ENCODE measurements around the gene TRUB2.

TRUB2 gene, protein sequence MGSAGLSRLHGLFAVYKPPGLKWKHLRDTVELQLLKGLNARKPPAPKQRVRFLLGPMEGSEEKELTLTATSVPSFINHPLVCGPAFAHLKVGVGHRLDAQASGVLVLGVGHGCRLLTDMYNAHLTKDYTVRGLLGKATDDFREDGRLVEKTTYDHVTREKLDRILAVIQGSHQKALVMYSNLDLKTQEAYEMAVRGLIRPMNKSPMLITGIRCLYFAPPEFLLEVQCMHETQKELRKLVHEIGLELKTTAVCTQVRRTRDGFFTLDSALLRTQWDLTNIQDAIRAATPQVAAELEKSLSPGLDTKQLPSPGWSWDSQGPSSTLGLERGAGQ
- 17.6 to 42.7 reads per million in 2 donors for total RNA-seq

DNA sequence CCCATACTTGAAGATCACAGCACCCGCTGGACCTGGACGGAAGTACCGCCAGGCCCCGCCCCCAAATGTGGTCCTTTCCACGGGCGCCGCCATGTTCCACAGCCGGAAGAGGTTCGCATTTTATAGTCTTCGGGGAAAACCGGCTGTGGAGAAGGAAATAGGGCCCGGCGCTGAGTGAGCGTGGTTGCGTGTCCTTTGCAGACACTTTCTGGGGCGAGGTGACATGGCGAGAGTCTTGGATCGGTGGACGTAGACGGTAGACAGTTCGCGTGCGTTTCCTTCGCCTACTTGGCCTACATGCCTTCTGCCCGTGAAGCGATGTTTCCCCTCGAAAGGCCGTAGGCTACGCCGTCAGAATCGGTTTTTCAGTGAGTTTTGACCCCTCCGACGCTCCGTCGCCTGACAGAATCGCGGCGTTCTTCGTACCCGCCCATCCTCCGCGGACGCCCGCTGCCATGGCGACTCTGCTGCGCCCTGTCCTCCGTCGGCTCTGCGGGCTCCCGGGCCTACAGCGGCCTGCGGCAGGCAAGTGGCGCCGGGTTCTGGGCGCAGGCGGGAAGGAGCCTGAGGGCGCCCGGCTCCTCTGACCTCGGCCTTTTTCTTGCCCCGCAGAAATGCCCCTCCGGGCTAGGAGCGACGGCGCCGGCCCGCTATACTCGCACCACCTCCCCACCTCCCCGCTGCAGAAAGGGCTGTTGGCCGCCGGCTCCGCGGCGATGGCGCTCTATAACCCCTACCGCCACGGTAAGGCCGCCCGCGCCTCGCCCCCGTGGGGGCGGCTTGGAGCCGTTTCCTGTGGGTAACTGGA, at the start of gene TRUB2, which contains the start of gene COQ4:
Gene TRUB2, minus strand, starts transcription at position 44 of the 808 bp plus-strand sequence. Its CDS starts 39 bp downstream, at position 5.
Gene COQ4, plus strand, starts transcription at position 436 of the 808 bp plus-strand sequence. Its CDS starts 20 bp downstream, at position 456.
- peak; percentile 90 for DNase-seq

DNA sequence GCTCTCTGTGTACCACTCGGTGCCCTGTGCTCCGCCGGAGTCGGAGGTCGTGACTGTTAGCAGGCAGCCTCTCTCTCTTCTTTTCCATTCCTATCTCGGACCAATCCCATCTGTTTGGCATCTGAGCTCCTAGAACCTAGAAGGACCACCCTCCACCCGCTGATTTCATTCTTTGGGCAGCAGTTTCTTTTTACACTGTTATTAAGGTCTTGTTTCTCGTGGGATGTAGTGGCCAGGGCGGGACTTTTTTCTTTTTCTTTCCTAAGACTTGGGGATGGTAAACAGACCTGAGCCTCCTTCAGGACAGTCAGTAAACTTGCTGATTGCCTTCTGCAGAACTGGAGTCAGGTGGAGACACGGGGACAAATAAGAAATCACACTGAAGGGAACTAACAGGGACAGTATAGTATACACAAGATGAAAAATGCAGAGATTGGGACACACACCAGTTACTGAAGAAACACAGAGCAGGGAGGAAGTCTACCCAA, 49.4 kb upstream of the TRUB2 start:
- no peak for DNase-seq

DNA sequence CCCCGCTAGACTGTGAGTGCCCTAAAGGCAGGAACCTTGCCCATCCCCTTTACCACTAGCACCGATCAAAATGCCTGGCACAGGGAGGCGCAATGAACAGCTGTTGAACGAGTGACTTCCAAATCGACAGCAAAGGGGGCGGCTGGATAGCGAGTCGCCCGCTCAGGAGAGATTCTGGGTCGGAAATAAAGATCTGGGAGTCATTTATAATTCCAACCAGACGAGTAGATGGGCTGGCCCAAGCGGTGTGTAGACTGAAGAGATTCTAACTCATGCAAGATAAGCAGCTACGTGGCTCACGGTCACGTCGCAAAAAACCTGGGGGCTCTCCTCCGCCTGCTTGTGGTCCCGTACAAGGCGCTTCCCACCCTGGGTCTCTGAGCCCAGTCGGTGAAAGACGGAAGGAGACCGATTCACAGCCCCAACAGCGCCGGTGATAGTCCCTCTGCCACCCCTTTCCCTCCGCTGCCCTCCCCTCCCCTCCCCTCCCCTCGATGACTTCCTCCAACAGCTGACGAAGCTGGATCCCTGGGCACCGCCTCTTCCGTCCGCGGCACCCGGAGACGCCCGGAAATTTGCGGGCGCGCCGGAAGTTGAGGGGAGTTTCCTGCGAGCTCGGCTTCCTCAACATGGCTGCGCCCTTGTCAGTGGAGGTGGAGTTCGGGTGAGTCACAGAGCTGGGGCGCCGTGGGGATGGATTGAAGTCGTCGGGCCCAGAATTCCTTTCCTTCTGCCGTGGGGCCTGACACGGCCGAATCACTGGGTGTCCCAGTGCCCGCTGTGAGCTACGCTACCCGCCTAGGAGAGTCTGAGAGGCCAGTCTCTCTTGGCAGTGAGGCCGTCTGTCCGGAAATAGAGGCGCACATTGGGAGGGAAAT, 48.7 kb upstream of the TRUB2 start, which contains the start of gene URM1:
Gene URM1, plus strand, starts transcription at position 623 of the 878 bp plus-strand sequence. Its CDS starts 7 bp downstream, at position 630.
- DNase-seq: peak; percentile 93

DNA sequence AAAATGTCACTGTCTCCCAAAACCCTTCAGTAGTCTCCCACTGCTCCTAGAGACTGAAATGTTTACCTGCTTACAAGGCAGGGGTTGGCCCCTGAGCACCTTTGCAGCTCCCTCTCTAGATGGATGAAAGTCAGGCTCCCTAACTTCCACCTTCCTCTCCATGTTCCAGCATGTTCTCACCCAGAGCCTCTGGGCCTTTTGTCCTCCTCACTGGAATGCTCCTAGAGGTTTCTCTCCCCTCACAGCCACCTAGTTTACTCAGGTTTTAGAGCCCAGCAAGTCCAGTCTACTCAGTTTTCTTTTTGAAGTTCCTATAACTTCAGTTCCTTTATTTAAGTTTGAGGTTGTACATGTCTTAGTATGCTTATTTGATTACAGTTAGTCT, 48.1 kb upstream of the TRUB2 start:
- DNase-seq: no peak

DNA sequence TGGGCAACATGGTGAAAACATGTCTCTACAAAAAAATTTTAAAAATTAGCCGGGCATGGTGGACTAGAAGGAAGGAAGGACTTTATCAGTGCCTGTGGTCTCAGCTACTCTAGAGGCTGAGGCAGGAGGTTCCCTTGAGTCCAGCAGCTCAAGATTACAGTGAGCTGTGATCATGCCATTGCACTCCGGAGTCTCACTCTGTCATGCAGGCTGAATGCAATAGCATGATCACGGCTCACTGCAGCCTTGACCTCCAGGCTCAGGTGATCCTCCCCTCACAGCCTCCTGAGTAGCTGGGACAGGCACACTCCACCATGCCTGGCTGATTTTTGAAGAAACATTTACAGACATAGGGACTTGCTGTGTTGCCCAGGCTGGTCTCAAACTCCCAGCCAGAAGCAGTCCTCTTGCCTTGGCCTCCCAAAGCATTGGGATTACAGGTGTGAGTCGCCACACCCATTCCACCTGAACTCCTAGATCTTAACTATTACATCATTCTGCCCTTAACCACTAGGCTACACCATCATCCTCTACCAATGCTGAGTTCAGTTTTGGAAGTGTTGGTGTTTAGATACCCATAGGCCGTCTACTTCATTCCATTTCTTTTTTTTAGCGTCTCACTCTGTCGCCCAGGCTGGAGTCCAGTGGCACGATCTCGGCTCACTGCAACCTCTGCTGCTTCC, 46.9 kb upstream of the TRUB2 start:
- DNase-seq: no peak

DNA sequence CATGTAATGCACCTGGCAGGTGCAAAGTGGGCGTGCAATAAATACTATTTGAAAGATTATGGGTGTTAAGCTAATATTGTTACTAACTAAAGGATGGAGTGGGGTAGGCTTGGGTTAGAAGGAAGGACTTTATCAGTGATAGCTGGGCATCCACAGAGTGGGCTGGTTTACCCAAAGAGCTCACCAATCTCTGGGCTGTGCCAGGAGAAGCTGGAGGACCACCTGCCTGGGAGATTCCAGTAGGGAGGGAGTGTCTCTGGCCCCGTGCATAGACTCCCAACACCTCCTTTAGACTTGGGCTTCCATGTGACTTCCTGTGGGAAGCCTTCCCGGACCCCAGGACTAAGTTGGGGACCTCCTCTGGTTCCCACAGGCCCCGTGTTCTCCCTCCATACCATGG, 43.3 kb upstream of the TRUB2 start:
- no peak for DNase-seq

DNA sequence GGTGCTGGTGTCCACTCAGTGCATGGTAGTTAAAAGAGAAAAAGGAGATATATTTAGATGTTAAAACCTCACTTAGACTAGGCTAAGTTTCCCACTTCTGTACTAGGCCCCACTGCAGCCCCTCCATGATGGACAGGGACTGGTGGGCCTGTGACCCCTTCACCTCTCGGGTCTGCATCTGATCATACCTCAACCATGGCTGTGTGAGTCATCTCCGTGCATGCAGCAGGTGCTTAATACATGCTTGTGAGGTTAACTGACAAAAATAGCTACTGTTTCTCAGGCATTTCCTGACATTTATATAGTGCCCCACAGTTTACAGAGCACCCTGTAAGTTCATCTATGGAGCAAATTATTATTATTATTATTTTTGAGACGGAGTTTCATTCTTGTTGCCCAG, 40.5 kb upstream of the TRUB2 start:
- no peak for DNase-seq

DNA sequence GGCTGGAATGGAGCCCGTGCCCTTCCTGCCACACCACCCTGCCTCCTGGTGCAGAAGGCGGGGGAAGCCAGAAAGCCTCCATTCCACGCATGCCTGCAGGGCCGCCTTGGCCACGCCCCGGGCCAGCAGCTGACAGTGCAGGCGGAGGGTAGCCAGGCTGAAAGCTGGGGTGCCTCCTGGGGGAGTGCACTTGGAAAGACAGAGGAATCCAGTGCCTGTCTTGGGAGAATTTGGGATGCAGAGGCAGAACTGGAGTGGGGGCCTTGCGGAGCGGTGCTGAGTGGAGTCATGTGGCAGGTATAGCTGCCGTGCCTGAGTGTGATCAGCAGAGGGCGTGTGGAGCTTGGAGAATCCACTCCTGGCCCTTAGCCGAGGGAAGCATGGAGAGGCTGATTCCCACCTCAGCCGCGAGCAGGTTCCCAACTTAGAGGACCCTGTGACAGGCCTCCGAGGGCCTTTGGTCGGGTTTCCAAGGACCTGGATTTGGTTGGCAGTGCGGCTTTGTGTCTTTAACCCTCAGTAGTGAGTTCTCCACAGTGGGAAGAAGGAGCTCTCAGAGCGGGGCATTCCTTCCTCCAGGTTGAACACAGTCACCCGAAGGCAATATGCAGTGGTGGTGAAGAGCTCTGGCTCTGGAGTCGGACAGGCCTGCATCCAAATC, 39.9 kb upstream of the TRUB2 start:
- DNase-seq: peak; percentile 53

DNA sequence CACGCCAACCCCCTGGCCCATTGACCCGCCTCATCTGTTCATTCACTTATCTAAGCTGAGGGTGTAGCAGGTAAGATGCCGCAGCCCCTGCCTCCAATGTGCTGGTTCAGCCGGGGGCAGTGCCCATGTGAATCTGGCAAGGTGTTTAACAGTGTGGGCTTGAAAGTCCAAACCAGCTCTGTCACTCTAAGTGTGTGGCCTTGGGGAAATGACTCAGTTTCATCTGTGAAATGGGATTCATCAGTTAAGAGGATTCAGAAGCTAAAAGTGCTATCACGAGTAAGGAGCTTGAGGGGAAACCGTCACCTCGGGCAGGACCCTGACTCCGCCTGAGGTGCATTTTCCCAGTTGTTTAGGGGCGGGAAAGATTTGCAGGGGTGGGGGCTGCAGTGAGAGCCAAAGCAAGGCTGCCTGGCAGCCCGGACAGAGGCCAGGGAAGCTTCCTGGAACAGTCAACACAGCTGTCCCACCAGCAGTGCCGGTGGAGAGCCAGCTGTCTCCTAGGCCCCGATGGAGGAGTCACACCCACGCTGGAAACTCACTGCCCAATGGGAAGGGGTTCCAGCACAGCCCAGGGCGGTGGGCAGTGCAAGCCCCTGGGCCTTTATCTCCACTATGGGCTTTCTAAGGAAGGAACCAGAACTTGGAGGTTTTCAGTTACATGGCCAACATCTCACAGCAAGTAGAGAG, 39.2 kb upstream of the TRUB2 start:
- DNase-seq: no peak

DNA sequence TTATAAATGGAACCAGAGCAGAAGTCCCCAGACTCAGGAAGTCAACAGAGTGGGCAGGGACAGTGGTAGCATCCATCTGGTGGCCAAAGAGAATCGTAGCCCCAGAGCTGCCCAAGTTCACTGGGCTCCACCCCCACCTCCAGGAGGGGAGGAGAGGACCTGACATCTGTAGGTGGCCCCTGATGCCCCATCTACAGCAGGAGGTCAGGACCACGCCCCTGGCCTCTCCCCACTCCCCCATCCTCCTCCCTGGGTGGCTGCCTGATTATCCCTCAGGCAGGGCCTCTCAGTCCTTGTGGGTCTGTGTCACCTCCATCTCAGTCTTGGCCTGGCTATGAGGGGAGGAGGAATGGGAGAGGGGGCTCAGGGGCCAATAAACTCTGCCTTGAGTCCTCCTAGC, 38.6 kb upstream of the TRUB2 start:
- DNase-seq: no peak

DNA sequence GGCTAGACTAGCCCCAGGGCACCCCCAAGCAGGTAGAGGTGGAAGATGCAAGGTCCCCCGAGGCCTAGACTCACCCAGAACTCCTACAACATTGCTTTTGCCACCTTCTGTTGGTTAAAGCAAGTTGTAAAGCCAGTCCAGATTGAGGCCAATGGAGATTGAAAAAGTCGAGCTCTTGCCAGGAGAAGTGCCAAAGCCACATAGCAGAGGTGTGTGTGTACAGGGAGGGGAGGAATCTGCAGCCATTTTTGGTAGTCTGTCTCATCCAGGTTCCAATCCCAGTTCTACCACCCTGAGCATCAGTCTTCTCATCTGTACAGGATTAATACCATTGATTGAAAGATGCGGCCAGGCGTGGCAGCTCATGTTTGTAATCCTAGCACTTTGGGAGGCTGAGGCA, 36.6 kb upstream of the TRUB2 start:
- no peak for DNase-seq

DNA sequence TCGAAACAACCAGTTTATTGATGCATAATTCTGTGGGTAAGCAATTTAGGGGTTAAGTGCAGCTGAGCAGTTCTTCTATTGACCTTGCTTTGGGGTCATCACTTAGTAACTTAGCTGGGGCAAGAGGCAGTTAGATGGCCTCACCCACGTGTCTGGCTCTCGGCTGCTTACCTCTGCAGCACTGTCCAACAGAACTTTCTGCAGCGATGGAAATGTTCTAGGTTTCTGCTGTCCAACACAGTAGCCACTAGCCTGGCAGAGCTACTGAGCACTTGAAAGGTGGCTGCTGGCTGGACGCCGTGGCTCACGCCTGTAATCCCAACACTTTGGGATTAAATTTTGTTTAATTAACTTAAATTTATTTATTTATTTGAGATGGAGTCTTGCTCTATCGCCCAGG, 35.8 kb upstream of the TRUB2 start:
- no peak for DNase-seq

DNA sequence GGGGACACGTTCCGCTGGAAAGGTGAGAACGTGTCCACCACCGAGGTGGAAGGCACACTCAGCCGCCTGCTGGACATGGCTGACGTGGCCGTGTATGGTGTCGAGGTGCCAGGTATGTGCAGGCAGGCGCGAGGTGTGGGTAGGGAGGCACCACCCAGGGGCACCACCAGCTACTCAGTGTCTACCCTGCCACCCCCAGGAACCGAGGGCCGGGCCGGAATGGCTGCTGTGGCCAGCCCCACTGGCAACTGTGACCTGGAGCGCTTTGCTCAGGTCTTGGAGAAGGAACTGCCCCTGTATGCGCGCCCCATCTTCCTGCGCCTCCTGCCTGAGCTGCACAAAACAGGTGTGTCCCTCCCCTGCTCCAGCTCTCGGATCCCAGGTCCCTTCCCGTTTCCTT, 33.2 kb upstream of the TRUB2 start:
- no peak for DNase-seq

DNA sequence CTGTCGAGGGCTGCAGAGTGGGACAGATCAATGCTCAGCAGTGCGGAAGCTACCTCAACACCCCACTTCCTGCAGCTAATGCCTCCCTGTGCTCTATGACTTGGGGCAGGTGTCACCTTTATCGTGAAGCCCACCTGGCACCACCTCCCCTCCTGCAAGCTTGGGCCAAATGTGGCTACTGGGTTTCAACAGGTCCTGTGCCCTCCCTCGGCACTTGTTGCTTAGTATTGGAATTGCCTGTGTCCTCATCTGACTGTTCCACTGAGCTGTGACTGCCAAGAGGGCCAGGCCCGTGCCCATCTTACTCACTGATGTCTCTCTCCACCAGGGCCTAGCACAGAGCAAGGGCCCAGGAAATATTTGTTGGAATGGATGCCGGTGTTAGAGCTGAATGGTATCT, 27.5 kb upstream of the TRUB2 start:
- DNase-seq: no peak

DNA sequence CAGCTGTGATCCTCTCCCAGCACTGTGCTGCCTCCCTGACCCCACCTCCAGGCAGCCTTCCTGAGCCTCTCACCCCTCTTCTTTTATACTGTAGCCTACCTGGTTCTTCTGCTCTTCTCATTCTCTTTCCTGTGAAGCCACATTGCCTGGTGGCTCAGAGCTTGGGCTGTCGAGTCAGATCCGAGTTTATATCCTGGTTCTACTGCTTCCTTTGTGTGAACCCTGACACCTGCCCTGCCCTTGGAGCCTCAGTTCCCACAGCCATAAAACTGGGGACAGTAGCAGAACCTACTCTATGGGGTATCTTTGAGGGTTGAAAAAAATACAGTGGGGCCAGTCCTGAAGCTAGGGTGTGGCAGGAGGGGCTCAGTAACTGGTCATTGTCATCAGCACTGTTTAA, 26.9 kb upstream of the TRUB2 start:
- DNase-seq: no peak

DNA sequence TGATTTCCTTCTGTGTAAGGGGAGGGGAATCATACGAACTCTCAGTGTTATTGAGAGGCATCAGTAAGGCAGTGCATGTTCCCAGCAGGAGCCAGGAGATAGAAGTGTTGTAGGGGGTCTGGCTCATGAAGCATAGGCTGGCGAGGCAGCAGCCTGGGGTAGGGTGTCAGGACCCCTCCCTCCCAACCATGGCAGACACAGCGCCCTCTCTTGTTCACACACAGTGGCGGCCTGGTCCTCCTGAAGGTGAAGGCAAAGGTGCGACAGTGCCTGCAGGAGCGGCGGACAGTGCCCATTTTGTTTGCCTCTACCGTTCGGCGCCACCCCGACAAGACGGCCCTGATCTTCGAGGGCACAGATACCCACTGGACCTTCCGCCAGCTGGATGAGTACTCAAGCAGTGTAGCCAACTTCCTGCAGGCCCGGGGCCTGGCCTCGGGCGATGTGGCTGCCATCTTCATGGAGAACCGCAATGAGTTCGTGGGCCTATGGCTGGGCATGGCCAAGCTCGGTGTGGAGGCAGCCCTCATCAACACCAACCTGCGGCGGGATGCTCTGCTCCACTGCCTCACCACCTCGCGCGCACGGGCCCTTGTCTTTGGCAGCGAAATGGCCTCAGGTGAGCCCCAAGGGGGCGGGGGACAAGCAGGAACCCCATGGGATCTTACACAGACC, 22.8 kb upstream of the TRUB2 start:
- DNase-seq: no peak

DNA sequence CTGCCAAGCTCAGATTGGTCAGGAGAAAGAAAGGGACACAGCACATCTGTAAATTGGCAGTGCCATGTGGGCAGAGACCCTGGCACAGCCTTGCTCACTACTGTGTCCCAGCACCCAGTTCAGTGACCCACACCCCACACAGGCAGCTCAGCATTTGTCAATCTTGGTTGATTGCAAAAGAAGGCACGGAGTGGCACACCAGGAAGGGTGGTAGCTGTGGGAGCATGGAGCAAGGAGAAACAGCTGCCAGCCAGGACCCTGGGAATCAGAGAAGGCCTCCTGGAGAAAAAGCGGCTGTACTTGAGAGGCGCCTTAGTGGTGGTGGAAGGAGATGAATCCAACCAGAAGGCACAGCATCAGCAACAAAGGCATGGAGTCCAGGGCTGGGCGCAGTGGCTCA, 21.6 kb upstream of the TRUB2 start:
- no peak for DNase-seq

DNA sequence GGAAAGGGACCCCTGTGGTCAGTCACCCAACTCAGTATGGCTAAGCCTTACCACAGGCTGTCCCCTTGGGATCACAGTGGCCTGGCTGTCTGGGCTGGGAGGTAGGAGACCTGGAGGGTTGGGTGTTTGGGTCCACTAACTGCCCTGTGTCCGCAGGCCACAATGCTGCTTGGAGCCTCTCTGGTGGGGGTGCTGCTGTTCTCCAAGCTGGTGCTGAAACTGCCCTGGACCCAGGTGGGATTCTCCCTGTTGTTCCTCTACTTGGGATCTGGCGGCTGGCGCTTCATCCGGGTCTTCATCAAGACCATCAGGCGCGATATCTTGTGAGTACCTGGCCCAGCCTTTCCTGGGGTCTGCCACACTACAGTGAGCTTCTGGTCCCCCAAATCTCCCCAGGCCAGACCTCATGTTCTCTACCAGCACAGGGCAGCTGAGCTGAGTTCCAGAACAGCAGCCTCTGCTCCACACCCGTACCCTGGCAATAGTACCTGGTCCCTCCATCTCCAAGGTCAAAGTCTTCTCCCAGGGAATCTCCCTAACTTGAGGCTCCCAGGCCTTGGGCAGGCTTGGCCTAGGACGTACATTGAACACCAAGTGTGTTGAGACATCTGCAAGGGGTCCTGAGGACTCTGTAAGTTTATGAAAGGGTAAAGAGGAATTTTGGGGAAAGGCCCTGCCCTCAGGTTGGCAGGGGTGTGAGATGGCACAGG, 20.9 kb upstream of the TRUB2 start:
- DNase-seq: no peak

DNA sequence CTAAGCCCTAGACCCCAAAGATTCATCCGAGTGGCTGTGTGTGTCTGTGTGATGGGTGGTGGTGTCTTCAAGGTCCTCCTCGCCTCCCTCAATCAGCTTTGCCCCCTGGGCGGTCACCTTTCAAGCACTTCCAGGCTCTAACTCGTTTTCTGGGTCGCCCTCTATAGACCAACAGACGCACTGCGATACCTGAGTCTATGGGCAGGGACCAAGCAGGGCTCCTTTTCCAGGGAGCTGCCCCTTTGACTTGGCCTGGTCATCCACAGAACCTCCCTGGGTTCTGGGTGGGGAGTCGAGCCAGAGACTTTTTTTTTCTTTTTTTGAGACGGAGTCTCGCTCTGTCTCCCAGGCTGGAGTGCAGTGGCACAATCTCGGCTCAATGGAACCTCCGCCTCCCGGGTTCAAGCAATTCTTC, 19.2 kb upstream of the TRUB2 start:
- peak; percentile 46 for DNase-seq

Measured in T-helper 9 cell (primary cell).